Erythroblast (primary cell): ENCODE results near the gene MATN4.

Source experiments
- GATA1 ChIP-seq: IDR thresholded peaks from 2 replicates; pipeline ENCODE4 v1.6.1; 2011; ENCODE audit warnings: low read depth, mild to moderate bottlenecking, control low read depth, low read length, moderate library complexity
- POLR2A ChIP-seq: IDR thresholded peaks from 2 replicates; pipeline ENCODE4 v1.6.1; 2011; ENCODE audit warnings: mild to moderate bottlenecking, low read length

DNA sequence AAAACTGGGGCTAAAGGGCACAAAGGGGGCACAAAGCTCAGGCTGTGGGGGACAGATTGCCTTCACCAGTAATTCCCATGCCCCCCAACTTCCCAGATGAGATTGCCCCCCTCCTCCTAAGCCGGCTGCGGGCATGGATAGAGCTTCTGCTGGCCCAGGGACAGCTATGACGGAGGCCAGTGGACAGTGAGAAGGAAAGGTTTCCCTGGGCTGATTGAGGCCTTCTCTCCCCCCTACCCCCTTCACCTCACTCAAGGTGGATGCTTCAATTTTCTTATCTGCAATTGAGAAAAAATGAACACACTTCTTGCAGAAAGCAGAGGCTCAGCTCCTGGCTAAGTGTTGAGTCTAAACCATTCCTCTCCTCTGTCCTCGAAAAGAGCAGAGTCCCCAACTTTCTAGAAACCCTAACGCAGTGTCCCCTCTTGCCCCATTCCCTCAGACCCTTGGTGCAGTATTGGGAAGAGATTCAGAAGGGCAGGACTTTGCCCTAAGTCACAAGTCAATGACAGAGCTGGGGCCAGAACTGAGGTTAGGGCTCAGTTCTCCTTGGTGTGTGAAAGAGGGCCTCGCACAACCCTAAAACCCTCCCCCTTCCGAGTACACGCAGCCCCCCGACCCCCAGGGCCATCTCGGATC lies 39.3 kb upstream of the MATN4 start:
- TF ChIP-seq POLR2A, result no peak
- no peak for TF ChIP-seq GATA1
